GM23338 (cell line): ENCODE data around the gene UNK.

Source experiments
- CTCF ChIP-seq, 2 experiments: fragments of 200-600 bp in 1 of 2; sonication (generic) in 1 of 2; conservative IDR thresholded peaks; 2 replicates each; pipeline versions ENCODE4 v1.5.1 to v1.6.1; 2016 to 2017; ENCODE audit warnings: antibody characterized with exemption in 2 of 2, low read depth in 2 of 2, mild to moderate bottlenecking in 2 of 2, moderate library complexity in 1 of 2
- EZH2 ChIP-seq: fragments of 200-600 bp; sonication (generic); IDR thresholded peaks from one replicate; pipeline ENCODE4 v1.8.0; 2017; ENCODE audit warnings: antibody characterized with exemption, mild to moderate bottlenecking, low read depth; ENCODE audit not compliant: unreplicated experiment
- POLR2AphosphoS5 ChIP-seq: IDR thresholded peaks from 2 replicates; pipeline ENCODE4 v1.6.1; 2016; ENCODE audit warnings: antibody characterized with exemption, low read depth
- TF ChIP-seq, protein P1 (sequence below): IDR thresholded peaks from one replicate; pipeline ENCODE4 v1.6.1; 2018; ENCODE audit warnings: antibody characterized with exemption; ENCODE audit not compliant: unreplicated experiment

DNA sequence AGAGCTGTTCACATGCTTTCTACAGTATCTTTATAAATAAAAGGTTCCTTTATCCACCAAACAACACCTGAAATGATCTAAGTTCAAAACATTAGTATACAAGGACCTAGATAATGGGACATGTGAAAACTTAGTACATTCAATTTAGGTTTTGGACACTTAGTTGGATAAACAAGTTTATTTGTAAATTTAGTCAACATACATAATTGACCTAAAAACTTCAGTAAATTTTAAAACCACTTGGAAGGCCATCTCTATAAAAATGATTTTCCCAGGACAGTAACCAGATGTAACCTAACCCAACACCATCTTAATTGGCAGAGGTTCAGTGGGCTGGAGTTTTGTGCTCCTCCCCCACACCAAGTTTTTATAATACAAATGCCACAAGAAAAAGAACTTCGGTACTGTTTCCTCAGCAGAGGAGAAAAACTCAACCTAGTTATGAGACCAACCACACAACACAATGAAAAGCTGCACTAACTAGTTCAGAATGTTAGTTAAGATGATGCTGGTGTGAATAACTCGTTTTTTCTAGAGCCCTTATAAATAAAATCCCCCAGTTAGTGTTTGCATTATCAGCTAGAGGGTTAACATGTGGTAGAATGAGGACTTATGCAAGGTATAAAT is 7.2 kb upstream of the UNK start:
- TF ChIP-seq CTCF (conservative IDR thresholded peaks at IDR 0.05; ENCODE audit: low read depth in 2 of 2), result no peak
- TF ChIP-seq POLR2AphosphoS5, result no peak
- no peak for TF ChIP-seq EZH2
- TF ChIP-seq, protein P1, sequence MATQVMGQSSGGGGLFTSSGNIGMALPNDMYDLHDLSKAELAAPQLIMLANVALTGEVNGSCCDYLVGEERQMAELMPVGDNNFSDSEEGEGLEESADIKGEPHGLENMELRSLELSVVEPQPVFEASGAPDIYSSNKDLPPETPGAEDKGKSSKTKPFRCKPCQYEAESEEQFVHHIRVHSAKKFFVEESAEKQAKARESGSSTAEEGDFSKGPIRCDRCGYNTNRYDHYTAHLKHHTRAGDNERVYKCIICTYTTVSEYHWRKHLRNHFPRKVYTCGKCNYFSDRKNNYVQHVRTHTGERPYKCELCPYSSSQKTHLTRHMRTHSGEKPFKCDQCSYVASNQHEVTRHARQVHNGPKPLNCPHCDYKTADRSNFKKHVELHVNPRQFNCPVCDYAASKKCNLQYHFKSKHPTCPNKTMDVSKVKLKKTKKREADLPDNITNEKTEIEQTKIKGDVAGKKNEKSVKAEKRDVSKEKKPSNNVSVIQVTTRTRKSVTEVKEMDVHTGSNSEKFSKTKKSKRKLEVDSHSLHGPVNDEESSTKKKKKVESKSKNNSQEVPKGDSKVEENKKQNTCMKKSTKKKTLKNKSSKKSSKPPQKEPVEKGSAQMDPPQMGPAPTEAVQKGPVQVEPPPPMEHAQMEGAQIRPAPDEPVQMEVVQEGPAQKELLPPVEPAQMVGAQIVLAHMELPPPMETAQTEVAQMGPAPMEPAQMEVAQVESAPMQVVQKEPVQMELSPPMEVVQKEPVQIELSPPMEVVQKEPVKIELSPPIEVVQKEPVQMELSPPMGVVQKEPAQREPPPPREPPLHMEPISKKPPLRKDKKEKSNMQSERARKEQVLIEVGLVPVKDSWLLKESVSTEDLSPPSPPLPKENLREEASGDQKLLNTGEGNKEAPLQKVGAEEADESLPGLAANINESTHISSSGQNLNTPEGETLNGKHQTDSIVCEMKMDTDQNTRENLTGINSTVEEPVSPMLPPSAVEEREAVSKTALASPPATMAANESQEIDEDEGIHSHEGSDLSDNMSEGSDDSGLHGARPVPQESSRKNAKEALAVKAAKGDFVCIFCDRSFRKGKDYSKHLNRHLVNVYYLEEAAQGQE, result no peak
